BLaER1 treated with 17β-estradiol and CSF1 and Interleukin-3, amounts not matched to agents 10 nM and 100 nM (cell line): ENCODE data around the gene GMDS.

ENCODE experiments used
- H3K27ac ChIP-seq, 11 experiments: shearing (Covaris generic); formaldehyde crosslinking; 2 replicates each; pipeline ENCODE4 v1.8.1; 2022
- H3K27me3 ChIP-seq, 11 experiments: shearing (Covaris generic); formaldehyde crosslinking; 2 replicates each; pipeline ENCODE4 v1.8.1; 2022
- H3K36me3 ChIP-seq, 11 experiments: shearing (Covaris generic); formaldehyde crosslinking; 2 replicates each; pipeline ENCODE4 v1.8.1; 2022
- H3K4me1 ChIP-seq, 10 experiments: shearing (Covaris generic); formaldehyde crosslinking; 2 replicates each; pipeline ENCODE4 v1.8.1; 2022
- H3K4me2 ChIP-seq, 11 experiments: shearing (Covaris generic); formaldehyde crosslinking; 2 replicates each; pipeline ENCODE4 v1.8.1; 2022
- H3K4me3 ChIP-seq, 10 experiments: shearing (Covaris generic); formaldehyde crosslinking; 2 replicates each; pipeline ENCODE4 v1.8.1; 2022
- H3K9ac ChIP-seq, 11 experiments: shearing (Covaris generic); formaldehyde crosslinking; 2 replicates each; pipeline ENCODE4 v1.8.1; 2022
- H3K9me3 ChIP-seq, 11 experiments: shearing (Covaris generic); formaldehyde crosslinking; replicated peaks in 1 of 11; 2 replicates each; pipeline ENCODE4 v1.8.1; 2022
- H4K20me1 ChIP-seq, 11 experiments: shearing (Covaris generic); formaldehyde crosslinking; 2 replicates each; pipeline ENCODE4 v1.8.1; 2022
- Cebpa-rat ChIP-seq, 11 experiments: shearing (Covaris generic); IDR thresholded peaks; 2 replicates each; pipeline ENCODE4 v1.8.1; 2022

GMDS gene

DNA sequence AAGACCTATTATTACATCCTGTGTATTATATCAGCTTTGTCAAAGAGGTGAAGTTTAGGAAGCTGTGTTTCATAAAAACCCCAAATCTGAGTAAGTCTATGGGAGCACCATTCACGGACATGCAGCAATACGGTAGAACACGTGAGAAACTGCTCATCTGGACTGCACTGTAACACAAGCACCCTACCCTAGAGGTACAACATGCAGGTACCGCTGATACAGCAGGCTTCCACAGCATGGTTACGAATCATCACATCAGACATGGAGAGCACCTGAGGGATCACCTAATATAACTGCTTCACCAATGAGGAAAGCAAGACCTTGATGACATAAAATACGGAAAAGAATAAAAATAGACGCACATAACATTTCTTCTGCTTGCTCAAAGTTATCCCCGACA, 96.7 kb downstream of the GMDS start:
- no peak for TF ChIP-seq Cebpa-rat (IDR thresholded peaks at IDR 0.05)
- peaks cover 0 to 11% (median 0%) of the 10 kb centered on the region in 10 experiments; a peak in 6 of 20 replicates for H3K4me1 ChIP-seq
- no peak overlapping the region for H3K9ac ChIP-seq
- H3K4me3 ChIP-seq: no peak overlapping the region
- no peaks in the 10 kb centered on the region for H3K27me3 ChIP-seq
- H3K4me2 ChIP-seq: no peak overlapping the region
- no peaks in the 10 kb centered on the region for H3K9me3 ChIP-seq
- H3K27ac ChIP-seq: no peak overlapping the region
- no peaks in the 10 kb centered on the region for H3K36me3 ChIP-seq
- peaks cover 0 to 10% (median 0%) of the 10 kb centered on the region in 11 experiments; a peak in 1 of 22 replicates for H4K20me1 ChIP-seq

DNA sequence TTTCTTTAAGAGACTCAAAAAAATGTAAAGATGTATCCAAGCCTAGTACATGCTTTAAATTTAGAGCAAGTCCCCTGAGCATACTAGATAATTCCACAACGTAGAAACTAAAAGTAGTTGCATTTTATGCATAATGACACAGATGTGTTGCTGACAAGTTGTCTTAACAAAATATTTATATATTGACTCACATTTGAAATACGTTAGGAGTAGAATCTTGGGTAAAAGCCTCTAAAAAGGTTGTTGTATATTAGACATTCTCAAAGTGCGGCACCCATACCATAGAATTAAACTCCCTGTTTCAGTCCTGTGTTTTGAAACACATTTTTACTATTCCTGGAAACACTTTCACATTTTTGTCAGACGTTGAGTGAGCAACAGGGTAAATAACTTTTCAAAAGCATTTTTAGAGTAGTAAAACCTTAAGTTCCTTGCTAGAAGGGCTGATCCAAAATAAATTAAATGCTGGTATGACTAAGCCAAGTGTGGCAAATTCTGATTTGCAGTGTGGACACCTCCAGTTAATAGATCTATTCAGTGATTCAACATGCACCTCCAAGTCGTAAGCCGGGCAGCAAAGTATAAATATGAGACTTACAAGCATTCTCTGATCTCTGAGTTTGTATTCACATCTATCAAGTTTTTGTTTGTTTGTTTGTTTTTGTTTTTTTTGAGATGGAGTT, 97.5 kb downstream of the GMDS start:
- H3K4me2 ChIP-seq: peak overlapping the region in 4 of 11 experiments; percentile 5 to 29 (median 12); a peak in 4 of 22 replicates
- no peak overlapping the region for H3K9ac ChIP-seq
- H3K27ac ChIP-seq: no peak overlapping the region

DNA sequence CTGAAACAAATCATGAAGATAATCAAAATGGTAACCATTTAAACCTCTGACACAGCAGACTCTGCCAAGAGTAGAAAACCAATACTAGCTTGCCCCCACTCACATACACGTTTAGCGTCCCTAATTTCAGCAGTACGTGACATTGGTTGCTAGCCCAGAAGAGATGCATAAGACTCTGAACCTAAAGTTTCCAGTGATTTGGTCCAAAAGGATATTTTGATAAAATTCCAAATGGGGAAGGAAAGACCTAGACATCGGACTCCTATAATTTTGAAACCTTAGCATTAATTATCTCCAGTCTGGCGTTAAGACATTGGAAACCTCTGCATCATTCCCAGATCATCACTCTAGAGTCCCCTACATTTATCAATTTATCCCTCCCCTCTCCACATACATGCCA, 98.1 kb downstream of the GMDS start:
- Histone ChIP-seq H3K4me2 (peak overlapping the region in 3 of 11 experiments; percentile 5 to 29 (median 13); a peak in 4 of 22 replicates), H3K27ac (no peak overlapping the region), H3K9me3 (no peaks in the 10 kb centered on the region), H3K9ac (no peak overlapping the region), H3K4me1 (peaks cover 0 to 11% (median 0%) of the 10 kb centered on the region in 10 experiments; a peak in 6 of 20 replicates), H3K36me3 (no peaks in the 10 kb centered on the region; a peak in 1 of 22 replicates), H3K27me3 (no peaks in the 10 kb centered on the region), H3K4me3 (no peak overlapping the region), H4K20me1 (peaks cover 0 to 24% (median 0%) of the 10 kb centered on the region in 11 experiments; a peak in 1 of 22 replicates)
- no peak for TF ChIP-seq Cebpa-rat (IDR thresholded peaks at IDR 0.05)

More for the DNA sequence above, 97.5 kb downstream of the GMDS start:
- TF ChIP-seq Cebpa-rat (IDR thresholded peaks at IDR 0.05): no peak
- Histone ChIP-seq H3K36me3 (no peaks in the 10 kb centered on the region; a peak in 1 of 22 replicates), H3K4me1 (peaks cover 0 to 11% (median 0%) of the 10 kb centered on the region in 10 experiments; a peak in 6 of 20 replicates), H3K27me3 (no peaks in the 10 kb centered on the region), H3K9me3 (no peaks in the 10 kb centered on the region), H4K20me1 (peaks cover 0 to 17% (median 0%) of the 10 kb centered on the region in 11 experiments; a peak in 1 of 22 replicates), H3K4me3 (no peak overlapping the region)

DNA sequence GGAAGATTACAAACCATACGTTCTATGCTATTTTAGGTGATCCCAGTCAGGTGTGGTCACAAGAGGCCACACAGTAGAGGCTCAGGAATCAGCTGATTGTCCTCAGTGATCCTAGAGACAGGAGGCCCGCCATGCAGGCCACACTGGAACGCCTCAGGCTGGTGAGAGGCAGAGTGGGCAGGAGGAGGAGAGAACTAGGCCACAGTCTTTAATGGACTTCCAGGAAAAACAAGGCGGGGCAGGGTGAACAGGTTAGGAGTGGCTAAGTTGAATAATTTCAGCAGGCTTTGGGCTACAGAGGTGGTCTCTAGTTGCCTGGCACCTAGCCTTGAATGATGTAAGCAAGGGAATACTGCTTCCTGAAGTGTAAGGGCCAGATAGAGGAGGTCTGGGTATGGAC, 101.2 kb downstream of the GMDS start:
- Histone ChIP-seq H3K27me3 (no peaks in the 10 kb centered on the region), H3K4me2 (no peak overlapping the region), H4K20me1 (peaks cover 0 to 44% (median 0%) of the 10 kb centered on the region in 11 experiments; a peak in 4 of 22 replicates), H3K4me1 (peaks cover 0 to 11% (median 0%) of the 10 kb centered on the region in 10 experiments; a peak in 7 of 20 replicates), H3K27ac (no peak overlapping the region), H3K4me3 (no peak overlapping the region), H3K9me3 (no peaks in the 10 kb centered on the region), H3K9ac (no peak overlapping the region), H3K36me3 (no peaks in the 10 kb centered on the region; a peak in 1 of 22 replicates)
- TF ChIP-seq Cebpa-rat (IDR thresholded peaks at IDR 0.05): no peak

DNA sequence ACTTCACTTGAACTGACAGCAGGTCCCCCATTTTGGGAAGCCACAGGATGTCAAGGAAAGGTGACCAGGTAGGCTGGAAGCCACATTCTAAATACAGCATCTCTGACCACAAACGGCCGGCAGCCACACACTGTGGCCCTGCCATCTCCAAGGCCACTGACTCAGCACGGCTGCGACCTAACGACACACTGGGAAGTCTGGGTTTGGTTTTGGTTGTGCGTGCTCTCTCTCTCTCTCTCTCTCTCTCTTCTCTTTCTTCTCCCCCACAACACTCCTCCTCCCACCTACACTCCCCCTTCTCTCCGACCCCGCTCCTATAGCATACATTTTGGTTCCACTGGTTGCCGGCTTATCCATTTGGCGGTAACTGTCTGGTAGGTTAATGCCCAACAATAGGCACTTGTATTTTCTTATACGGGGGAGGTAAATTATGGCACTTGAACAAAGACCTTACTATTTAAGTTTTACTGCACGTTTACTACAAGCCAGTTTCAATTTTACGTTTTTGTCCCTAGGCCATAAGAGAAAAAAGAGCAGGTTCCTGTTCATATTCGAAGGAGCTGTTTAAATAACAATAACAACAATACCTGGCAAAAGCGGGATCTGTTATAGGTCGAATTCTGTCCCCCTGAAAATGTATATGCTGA, 103.6 kb downstream of the GMDS start:
- H3K27ac ChIP-seq: no peak overlapping the region
- peaks cover 0 to 44% (median 0%) of the 10 kb centered on the region in 11 experiments; a peak in 4 of 22 replicates for H4K20me1 ChIP-seq
- no peak for TF ChIP-seq Cebpa-rat (IDR thresholded peaks at IDR 0.05)

DNA sequence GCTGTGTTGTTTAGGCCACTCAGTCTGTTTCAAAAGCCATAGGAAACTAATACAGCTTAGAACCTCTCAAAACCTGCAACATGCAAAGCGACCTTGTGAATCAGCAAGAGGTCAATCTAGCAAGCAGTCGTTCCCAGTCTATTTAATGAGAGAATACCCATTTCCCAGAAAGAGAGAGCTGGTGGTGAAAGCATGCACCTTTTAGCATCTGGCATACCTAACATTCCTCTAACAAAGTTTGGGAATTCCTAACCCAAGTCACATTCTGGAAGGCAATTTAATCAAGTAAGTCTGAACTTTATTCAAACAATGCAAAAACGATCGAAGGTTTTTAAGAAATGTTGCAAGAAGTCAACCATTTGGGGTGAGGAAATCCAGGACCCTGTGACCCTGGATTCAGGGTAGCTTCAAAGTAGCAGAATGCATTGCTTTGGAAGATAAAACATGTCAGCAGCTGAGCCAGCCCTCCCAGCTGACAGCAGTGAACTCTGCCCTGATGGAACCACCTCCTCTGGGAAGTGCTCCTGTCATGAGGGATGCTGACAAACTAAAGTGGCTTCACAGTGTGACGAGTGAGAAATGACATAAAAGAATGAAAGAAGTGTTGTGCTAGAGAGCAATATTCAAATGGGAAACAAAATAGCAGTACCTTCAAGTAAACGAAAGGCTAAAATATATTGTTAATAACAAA, 104.8 kb downstream of the GMDS start:
- H4K20me1 ChIP-seq: peaks cover 0 to 44% (median 0%) of the 10 kb centered on the region in 11 experiments; a peak in 4 of 22 replicates
- no peaks in the 10 kb centered on the region; a peak in 1 of 22 replicates for H3K36me3 ChIP-seq
- H3K4me2 ChIP-seq: no peak overlapping the region
- H3K9ac ChIP-seq: no peak overlapping the region
- no peaks in the 10 kb centered on the region for H3K9me3 ChIP-seq
- no peak for TF ChIP-seq Cebpa-rat (IDR thresholded peaks at IDR 0.05)
- no peaks in the 10 kb centered on the region for H3K27me3 ChIP-seq
- no peak overlapping the region for H3K27ac ChIP-seq
- no peaks in the 10 kb centered on the region; a peak in 1 of 20 replicates for H3K4me1 ChIP-seq
- no peak overlapping the region for H3K4me3 ChIP-seq

More for the DNA sequence above, 103.6 kb downstream of the GMDS start:
- no peaks in the 10 kb centered on the region for H3K27me3 ChIP-seq
- no peaks in the 10 kb centered on the region for H3K9me3 ChIP-seq
- no peak overlapping the region for H3K4me3 ChIP-seq
- no peaks in the 10 kb centered on the region; a peak in 1 of 20 replicates for H3K4me1 ChIP-seq
- no peak overlapping the region for H3K4me2 ChIP-seq
- no peaks in the 10 kb centered on the region; a peak in 1 of 22 replicates for H3K36me3 ChIP-seq
- H3K9ac ChIP-seq: no peak overlapping the region

DNA sequence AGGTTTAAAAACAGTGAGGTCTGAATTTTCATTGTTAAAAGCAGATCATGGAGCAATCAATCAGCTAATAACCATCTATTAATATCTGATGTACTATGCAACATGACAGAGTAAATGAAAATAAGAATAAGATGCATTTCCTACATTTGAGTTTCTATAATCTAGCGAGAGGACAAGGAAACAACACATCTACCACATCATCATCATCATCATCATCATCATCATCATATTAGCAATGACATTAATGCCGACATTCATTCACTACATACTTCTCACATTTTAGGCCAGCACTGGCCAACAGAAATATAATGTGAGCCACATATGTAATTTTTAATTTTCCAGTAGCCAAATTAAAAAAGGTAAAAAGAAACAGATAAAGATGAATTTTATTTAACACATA, 110.0 kb downstream of the GMDS start:
- H3K4me1 ChIP-seq: no peaks in the 10 kb centered on the region

DNA sequence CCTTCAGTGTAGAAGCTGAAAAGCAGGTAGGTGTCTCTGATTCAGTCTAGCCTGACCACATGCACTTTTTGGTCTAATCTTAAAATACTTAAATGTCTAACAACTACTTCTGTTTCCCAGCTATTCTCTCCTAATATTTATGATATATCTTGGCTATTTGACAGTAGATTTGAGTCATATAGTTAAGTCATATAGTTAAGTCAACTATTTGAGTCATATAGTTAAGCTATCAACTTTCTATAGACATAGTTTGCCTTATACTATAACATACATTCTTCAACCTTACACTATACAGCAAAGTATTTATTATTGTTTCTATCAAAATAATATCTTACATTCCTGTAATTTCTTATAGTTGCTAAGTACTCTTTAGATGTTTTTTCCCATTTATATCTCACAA, 110.9 kb downstream of the GMDS start:
- Histone ChIP-seq H4K20me1 (peaks cover 0 to 6% (median 0%) of the 10 kb centered on the region in 11 experiments; a peak in 1 of 22 replicates), H3K9me3 (no peaks in the 10 kb centered on the region), H3K4me3 (no peak overlapping the region), H3K27me3 (no peaks in the 10 kb centered on the region), H3K4me2 (no peak overlapping the region), H3K27ac (no peak overlapping the region), H3K4me1 (peaks cover 0 to 1% (median 0%) of the 10 kb centered on the region in 10 experiments; a peak in 4 of 20 replicates), H3K9ac (no peak overlapping the region), H3K36me3 (no peaks in the 10 kb centered on the region)
- TF ChIP-seq Cebpa-rat (IDR thresholded peaks at IDR 0.05): no peak

More for the DNA sequence above, 110.0 kb downstream of the GMDS start:
- no peaks in the 10 kb centered on the region for H3K27me3 ChIP-seq
- no peak overlapping the region for H3K9ac ChIP-seq
- TF ChIP-seq Cebpa-rat (IDR thresholded peaks at IDR 0.05): no peak
- no peaks in the 10 kb centered on the region for H3K9me3 ChIP-seq
- no peaks in the 10 kb centered on the region for H3K36me3 ChIP-seq
- no peak overlapping the region for H3K4me3 ChIP-seq
- H3K4me2 ChIP-seq: no peak overlapping the region
- peaks cover 0 to 9% (median 0%) of the 10 kb centered on the region in 11 experiments; a peak in 4 of 22 replicates for H4K20me1 ChIP-seq
- no peak overlapping the region for H3K27ac ChIP-seq
